OCI-LY1 (cell line): ENCODE results near the gene SCYGR7.

ENCODE experiments used
- H2AFZ ChIP-seq: fragments of 200-600 bp; sonication (generic), shearing (Covaris generic); 2 replicates; pipeline ENCODE4 v1.6.0; 2014; ENCODE audit warnings: antibody characterized with exemption, mild to moderate bottlenecking, low read length
- H3F3A ChIP-seq: fragments of 200-600 bp; sonication (generic), shearing (Covaris generic); 2 replicates; pipeline ENCODE4 v1.6.0; 2014; ENCODE audit warnings: mild to moderate bottlenecking, antibody characterized with exemption, low read length, moderate library complexity; ENCODE audit not compliant: insufficient read depth
- H3K27ac ChIP-seq: fragments of 200-600 bp; sonication (generic); 2 replicates; pipeline ENCODE4 v1.5.1; 2014; ENCODE audit warnings: low read length, mixed run types, mild to moderate bottlenecking, low read depth; ENCODE audit not compliant: poor library complexity, severe bottlenecking
- H3K27me3 ChIP-seq: fragments of 200-600 bp; sonication (generic); 2 replicates; pipeline ENCODE4 v1.6.0; 2014; ENCODE audit warnings: antibody characterized with exemption, mild to moderate bottlenecking, low read length, moderate library complexity; ENCODE audit not compliant: insufficient read depth
- H3K36me3 ChIP-seq: fragments of 200-600 bp; sonication (generic); 2 replicates; pipeline ENCODE4 v1.6.1; 2014; ENCODE audit warnings: mild to moderate bottlenecking, antibody characterized with exemption, low read length, moderate library complexity, mixed read lengths; ENCODE audit not compliant: insufficient read depth
- H3K4me1 ChIP-seq: fragments of 200-600 bp; sonication (generic); 2 replicates; pipeline ENCODE4 v1.5.1; 2014; ENCODE audit warnings: mild to moderate bottlenecking, low read length, moderate library complexity; ENCODE audit not compliant: insufficient read depth, severe bottlenecking
- H3K4me2 ChIP-seq: fragments of 200-600 bp; sonication (generic), shearing (Covaris generic); 2 replicates; pipeline ENCODE4 v1.6.1; 2014; ENCODE audit warnings: low read length
- H3K4me3 ChIP-seq: fragments of 200-600 bp; sonication (generic); 2 replicates; pipeline ENCODE4 v1.5.1; 2014; ENCODE audit warnings: low read length, low read depth, mild to moderate bottlenecking, mixed read lengths; ENCODE audit not compliant: poor library complexity, severe bottlenecking
- H3K79me2 ChIP-seq: fragments of 200-600 bp; shearing (Covaris generic); 2 replicates; pipeline ENCODE4 v1.6.1; 2016; ENCODE audit warnings: mixed run types, low read length, mixed read lengths; ENCODE audit not compliant: insufficient read depth
- H3K9ac ChIP-seq: fragments of 200-600 bp; sonication (generic), shearing (Covaris generic); 2 replicates; pipeline ENCODE4 v1.6.1; 2014; ENCODE audit warnings: mild to moderate bottlenecking, low read length, mixed read lengths
- H3K9me2 ChIP-seq: fragments of 200-600 bp; sonication (generic), shearing (Covaris generic); 2 replicates; pipeline ENCODE4 v1.6.1; 2014; ENCODE audit warnings: low read depth, mild to moderate bottlenecking, low read length, mixed read lengths
- H3K9me3 ChIP-seq: fragments of 200-600 bp; shearing (Covaris generic); 2 replicates; pipeline ENCODE4 v1.6.1; 2014; ENCODE audit warnings: low read length, mixed read lengths
- H4K20me1 ChIP-seq: fragments of 200-600 bp; sonication (generic), shearing (Covaris generic); 2 replicates; pipeline ENCODE4 v1.6.0; 2016; ENCODE audit warnings: mild to moderate bottlenecking, low read length; ENCODE audit not compliant: insufficient read depth
- CTCF ChIP-seq: fragments of 200-600 bp; sonication (generic), shearing (Covaris generic); IDR thresholded peaks from 2 replicates; pipeline ENCODE4 v1.5.1; 2017; ENCODE audit warnings: mild to moderate bottlenecking, antibody characterized with exemption, low read length, moderate library complexity, mixed read lengths
- EZH2 ChIP-seq: fragments of 200-600 bp; sonication (generic), shearing (Covaris generic); IDR thresholded peaks from 2 replicates; pipeline ENCODE4 v1.8.0; 2017; ENCODE audit warnings: borderline replicate concordance, mixed run types, mild to moderate bottlenecking, antibody characterized with exemption, low read length, moderate library complexity, mixed read lengths

SCYGR7 gene

GRCh38 chr2:227710986-227711385, 17.1 kb upstream of the SCYGR7 start:
- no peak for TF ChIP-seq CTCF
- TF ChIP-seq EZH2: no peak
- no peak overlapping the region for H3K27ac ChIP-seq
- no peak overlapping the region for H3K9ac ChIP-seq
- H3K36me3 ChIP-seq: no peaks in the 10 kb centered on the region
- no peak overlapping the region for H3K4me3 ChIP-seq
- H4K20me1 ChIP-seq: no peaks in the 10 kb centered on the region
- H3K79me2 ChIP-seq: no peaks in the 10 kb centered on the region
- no peaks in the 10 kb centered on the region for H3F3A ChIP-seq
- H3K4me2 ChIP-seq: no peak overlapping the region
- H3K9me2 ChIP-seq: no peaks in the 10 kb centered on the region
- no peak overlapping the region for H2AFZ ChIP-seq
- H3K9me3 ChIP-seq: no peaks in the 10 kb centered on the region
- no peaks in the 10 kb centered on the region for H3K4me1 ChIP-seq
- no peaks in the 10 kb centered on the region for H3K27me3 ChIP-seq

GRCh38 chr2:227713291-227713690, 14.8 kb upstream of the SCYGR7 start:
- Histone ChIP-seq H3F3A (no peaks in the 10 kb centered on the region), H3K4me1 (no peaks in the 10 kb centered on the region), H2AFZ (no peak overlapping the region), H3K9ac (no peak overlapping the region), H3K36me3 (no peaks in the 10 kb centered on the region), H3K4me3 (no peak overlapping the region), H3K9me3 (no peaks in the 10 kb centered on the region), H3K79me2 (no peaks in the 10 kb centered on the region), H3K27me3 (peaks cover 3% of the 10 kb centered on the region; the same call in 1 of the 2 replicates), H3K4me2 (no peak overlapping the region), H4K20me1 (no peaks in the 10 kb centered on the region), H3K9me2 (no peaks in the 10 kb centered on the region), H3K27ac (no peak overlapping the region)
- TF ChIP-seq EZH2: no peak
- no peak for TF ChIP-seq CTCF

- no peaks in the 10 kb centered on the region for H3K9me2 ChIP-seq
- H3K36me3 ChIP-seq: no peaks in the 10 kb centered on the region
- H3K4me3 ChIP-seq: no peak overlapping the region
- no peaks in the 10 kb centered on the region for H3F3A ChIP-seq
- H2AFZ ChIP-seq: no peak overlapping the region
- H3K9ac ChIP-seq: no peak overlapping the region
- no peak overlapping the region for H3K27ac ChIP-seq
- no peak for TF ChIP-seq CTCF
- TF ChIP-seq EZH2: no peak
- no peaks in the 10 kb centered on the region for H3K4me1 ChIP-seq
- H3K27me3 ChIP-seq: peaks cover 3% of the 10 kb centered on the region; the same call in 1 of the 2 replicates
- H4K20me1 ChIP-seq: no peaks in the 10 kb centered on the region
- H3K9me3 ChIP-seq: no peaks in the 10 kb centered on the region
- no peaks in the 10 kb centered on the region for H3K79me2 ChIP-seq
- H3K4me2 ChIP-seq: no peak overlapping the region
These were observed 11.6 kb upstream of the SCYGR7 start for GRCh38 chr2:227716501-227716900.
